ENCODE data around the gene CEACAM21.

CEACAM21 gene

DNA sequence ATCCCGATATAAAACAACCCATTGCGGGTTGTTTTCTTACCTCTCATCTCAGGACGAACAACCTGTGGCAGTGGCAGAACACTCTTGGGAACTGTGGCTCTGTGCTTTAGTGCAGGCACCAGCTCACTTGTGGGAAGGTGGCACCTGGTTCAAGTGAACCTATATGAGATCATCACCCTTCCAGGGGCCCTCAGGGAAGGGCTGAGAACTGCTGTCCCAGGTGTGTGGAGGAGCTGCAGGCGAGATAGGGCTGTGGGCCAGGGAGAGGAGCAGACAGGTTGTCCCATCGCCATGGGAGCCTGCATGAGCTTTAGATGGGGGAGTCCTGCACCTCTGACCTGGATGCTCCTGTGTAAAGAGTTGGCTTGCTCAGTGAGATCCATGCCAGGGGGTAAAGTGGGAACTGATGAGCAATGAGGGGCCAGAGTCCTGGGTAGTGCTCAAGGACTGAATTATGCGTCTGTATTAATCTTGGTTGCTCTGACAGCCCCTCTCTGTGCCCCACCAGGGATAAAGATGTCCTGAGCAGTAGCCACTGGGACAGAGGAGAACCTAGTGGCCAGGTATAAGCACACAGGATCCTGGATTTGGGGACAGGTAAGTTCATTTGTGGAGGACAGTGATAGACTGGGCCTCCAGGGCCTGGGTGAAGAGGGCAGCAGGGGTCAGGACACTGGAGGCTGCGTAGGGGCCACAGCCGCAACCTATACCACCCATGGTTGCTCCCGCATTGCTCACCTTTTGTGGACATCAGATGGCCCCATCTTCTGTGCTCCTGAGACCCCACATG is 42.2 kb downstream of the CEACAM21 start:
- DNase-seq (ENCODE audit: low read depth, low spot score), result no peak

DNA sequence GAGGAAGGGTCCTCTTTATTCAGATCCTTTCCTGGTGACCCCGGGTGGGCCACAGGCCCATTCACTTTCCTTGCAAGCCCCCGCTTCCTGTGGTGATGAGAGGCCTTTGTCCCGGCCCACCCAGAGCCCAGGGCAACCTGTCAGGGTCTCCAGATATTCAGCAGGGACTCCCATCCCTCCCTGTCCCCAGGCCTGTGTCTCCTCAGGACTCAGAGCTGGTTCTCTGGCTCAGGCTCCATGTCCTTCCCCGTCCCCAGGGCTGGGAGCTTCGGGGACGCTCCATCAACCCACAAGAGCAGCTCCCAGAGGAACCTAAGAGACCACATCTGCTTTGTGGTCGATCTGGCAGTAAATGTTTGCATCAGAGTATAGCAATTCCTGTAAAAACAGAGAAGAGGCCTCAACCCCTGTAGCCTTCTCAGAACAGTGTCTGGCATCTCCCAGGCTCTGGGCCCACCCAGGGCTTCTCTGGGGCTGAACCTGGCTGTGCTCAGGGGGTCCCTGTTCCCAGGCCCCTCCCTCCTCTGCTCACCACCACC is 43.1 kb downstream of the CEACAM21 start:
- no peak for DNase-seq (ENCODE audit: low read depth, low spot score)

DNA sequence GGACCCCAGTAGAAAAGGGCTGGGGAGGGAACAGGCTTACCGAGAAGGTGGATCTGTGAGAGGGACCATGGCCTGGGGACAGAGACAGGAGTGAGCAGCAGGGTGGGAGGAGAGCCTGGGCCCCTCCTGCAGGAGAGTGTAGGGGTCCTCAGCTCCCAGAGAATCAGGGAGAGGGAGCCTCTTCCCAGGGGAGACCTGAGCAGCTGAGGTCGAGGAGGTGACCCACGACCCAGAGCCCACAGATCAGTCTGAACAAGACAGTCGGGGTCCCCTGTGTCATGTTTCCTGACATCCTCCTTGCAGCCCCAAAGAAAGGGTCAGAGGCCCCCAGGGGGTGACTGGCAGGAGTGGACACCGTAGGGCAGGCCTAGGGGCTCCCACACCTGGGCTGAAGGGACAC is 44.2 kb downstream of the CEACAM21 start:
- no peak for DNase-seq (ENCODE audit: low read depth, low spot score)

DNA sequence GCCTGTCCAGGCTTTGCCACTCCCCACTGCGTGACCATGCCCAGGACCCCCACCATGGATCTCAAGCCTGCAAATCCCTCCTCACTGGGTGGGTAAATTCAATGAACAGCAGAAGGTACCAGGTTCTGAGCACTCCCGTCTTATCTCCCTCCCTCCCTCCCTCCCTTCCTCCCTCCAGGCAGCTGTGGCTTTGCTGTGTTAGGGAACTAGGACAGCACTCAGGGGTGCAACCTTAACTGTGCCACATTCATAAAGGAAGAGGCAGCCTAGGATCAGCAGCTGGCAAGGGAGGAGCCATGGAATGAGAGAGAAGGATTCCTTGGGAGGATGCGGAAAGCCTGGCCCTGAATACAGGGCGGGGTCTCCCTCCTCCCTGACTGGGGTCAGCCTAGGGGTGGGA is 45.3 kb downstream of the CEACAM21 start:
- DNase-seq (ENCODE audit: low read depth, low spot score), result no peak

DNA sequence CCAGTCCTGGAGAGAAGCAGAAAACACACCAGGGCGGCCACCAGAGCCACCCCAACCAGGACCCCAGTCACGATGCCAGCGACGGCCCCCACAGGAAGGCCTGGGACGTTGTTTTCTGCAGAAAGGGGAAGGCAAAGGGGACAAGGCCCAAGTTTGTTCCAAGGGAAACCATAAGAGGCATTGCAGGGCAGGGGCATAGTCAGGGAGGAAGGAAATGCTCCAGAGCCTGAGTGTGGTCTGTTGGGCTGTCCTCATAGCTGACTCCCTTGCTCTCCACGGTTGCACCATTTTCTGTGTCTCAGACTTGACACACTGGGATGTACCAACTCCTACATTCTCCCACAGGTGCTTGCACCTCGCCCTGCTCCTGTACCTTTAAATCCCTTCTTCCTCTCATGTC is 45.7 kb downstream of the CEACAM21 start:
- no peak for DNase-seq (ENCODE audit: low read depth, low spot score)

DNA sequence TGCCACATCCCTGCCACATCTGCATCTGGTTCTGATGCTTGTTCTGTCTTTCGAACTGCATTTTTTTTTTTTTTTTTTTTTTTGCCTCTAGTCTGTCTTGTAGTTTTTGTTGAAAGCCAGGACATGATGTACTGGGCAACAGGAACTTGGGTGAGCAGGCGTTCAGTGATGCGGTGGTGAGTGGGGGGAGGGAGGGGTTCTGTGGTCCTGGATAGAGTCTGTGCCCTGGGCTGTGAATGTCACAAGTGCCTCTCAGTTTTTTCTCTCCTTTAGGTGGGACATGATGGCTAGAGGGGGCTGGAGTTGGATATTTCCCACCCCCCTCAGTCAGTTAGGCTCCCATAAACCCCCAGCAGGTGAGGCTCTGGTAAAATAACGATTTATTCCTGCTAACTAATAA is 47.4 kb downstream of the CEACAM21 start:
- DNase-seq (ENCODE audit: low read depth, low spot score), result no peak

DNA sequence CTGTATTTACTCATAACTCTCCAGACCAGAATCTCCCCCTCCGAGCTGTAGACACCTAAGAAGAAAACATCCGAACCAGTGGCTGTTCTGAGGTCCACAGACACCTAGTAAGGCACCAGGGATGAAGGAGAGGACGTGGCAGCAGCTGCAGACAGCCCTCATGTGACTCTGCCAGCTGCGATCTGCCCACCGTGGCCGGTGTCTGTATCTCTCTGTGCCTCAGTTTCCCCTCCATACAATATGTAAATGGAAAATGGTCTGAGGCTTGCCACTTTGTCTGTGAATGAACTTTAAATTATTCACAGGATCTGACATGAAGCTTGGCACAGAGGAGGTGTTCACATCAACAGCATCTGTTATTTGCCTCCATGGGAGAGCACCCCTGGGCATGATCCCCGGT is 48.5 kb downstream of the CEACAM21 start:
- no peak for DNase-seq (ENCODE audit: low read depth, low spot score)

DNA sequence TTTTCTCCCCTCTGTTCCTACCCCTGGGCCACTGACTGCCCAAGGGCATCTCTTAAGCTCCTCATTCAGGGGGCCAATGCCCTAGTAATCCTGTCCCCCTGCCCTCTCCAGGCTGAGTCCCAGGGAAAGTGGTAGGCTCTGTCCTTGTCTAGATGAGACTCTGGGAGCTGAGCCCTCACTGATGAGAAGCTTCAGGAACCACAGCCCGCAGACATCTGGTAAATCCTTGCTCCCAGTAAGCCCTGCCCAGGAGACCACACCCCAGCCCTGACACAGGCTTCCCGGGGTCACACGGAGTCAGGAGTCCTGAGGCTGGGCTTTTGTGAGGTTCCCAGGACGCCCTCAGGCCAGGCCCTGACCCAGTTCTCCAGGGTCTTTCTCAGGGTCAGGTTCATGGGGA is 49.0 kb downstream of the CEACAM21 start:
- DNase-seq (ENCODE audit: low read depth, low spot score), result no peak

DNA sequence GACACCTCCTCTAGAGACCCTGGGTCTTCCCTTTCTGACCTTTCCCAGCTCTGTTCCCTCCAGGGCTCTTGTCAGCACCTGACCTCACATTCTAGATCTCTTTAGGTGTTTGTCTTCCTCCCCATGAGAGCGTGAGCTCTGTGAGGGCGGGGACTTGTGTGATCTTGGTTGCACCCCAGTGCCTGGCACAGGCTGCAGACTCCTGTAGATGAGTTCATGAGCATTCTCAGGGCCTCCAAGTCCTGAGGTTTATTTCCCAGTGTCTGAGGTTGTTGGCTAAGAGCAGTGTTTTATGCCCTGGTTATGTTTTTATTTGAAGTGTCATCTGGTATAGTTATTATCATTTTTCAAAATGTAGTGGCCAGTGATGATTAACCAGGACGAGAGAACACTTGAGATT is 50.3 kb downstream of the CEACAM21 start:
- DNase-seq (ENCODE audit: low read depth, low spot score), result no peak

DNA sequence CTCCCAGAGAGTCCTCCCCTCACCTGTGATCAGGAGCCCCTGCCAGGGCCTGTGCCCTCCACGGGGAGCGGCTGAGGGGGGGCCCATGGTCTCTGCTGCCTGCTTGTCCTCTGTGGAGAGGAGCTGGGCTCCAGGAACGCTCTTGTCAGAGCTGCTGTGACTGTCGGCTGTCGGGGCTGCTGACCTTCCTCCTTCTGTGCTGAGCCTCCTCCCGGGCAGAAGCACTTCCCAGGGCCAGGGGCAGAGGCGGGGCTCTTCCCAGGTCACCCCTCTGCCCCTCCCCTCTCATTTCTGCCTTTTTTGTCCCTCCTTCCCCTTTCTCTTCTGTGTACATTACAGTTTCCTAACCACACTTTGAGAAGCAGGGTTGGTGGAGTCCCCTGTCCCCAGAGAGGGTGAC is 50.9 kb downstream of the CEACAM21 start, which contains the start of gene CEACAM4:
Gene CEACAM4, minus strand, starts transcription at position 198 of the 400 bp plus-strand sequence. Its CDS starts 111 bp downstream, at position 87.
- no peak for DNase-seq (ENCODE audit: low read depth, low spot score)

DNA sequence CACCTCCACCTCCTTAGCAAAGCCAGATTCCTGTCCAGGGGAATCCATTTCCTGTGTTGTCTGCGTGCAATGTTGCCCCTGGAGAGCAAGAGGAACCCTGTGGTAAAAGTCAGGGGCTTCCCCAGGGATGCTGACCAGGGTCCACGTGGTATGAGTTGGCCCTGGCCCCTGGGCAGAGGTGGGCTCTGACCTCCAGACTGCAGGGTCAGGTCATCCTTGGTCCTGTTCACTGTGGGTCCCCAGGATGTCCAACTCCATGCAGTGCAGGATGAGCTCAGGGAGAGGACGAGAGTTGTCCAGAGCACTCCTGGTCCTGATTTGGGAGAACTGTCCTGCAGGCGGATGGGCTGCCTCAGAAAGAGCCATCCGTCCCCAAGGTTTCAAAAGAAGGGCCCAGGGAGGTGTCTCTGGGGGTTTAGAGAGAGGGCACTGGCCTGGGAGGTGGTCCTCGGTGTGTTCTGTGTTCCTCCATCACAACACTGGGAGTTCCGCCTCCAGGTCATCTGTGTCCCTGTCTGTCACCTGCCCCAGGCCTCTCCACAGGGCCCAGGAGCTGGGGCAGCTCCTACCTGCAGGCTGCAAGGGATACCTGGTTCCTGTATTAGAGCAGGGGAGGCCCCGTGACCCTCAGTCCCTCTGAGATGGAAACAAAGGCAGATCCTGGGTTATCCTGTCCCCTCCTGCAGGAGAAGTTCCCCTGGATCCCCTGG is 52.2 kb downstream of the CEACAM21 start:
- no peak for DNase-seq (ENCODE audit: low read depth, low spot score)

All from activated naive CD8-positive, alpha-beta T cell treated with anti-CD3 and anti-CD28 coated beads, Interleukin-2, amount 50 U/mL, for 16 hours (primary cell).